GM12801 (cell line): Measurements from ENCODE around the gene DAZAP1.

ENCODE experiments used
- CTCF ChIP-seq: IDR thresholded peaks from one replicate; pipeline ENCODE4 v1.5.1; 2011; ENCODE audit warnings: control low read depth; ENCODE audit not compliant: insufficient read length; ENCODE audit errors: extremely low read depth

DAZAP1 gene

GRCh38 chr19:1407528-1408299, at the start of gene DAZAP1:
DAZAP1 (plus strand) TSS chr19:1407586; CDS start chr19:1407774, 188 bp downstream.
- TF ChIP-seq CTCF = no peak

- no peak for TF ChIP-seq CTCF
These were observed 47.1 kb upstream of the DAZAP1 start for GRCh38 chr19:1360126-1360817.

- TF ChIP-seq CTCF = no peak
These were observed 46.4 kb upstream of the DAZAP1 start for GRCh38 chr19:1360818-1361461.

- TF ChIP-seq CTCF = no peak
These were observed 45.6 kb upstream of the DAZAP1 start for GRCh38 chr19:1361601-1362386.

- TF ChIP-seq CTCF = no peak
These were observed 44.8 kb upstream of the DAZAP1 start for GRCh38 chr19:1362387-1363257.

- TF ChIP-seq CTCF = no peak
These were observed 43.8 kb upstream of the DAZAP1 start for GRCh38 chr19:1363599-1363998.
